ENCODE data around the gene NPAS4.

- TF ChIP-seq SUZ12 (IDR thresholded peaks at IDR 0.05; ENCODE audit: extremely low read depth, insufficient read depth, insufficient read length): no peak
- no peak for TF ChIP-seq ZNF274 (IDR thresholded peaks at IDR 0.05; ENCODE audit: low read depth, low read length)
These were observed 54.7 kb downstream of the NPAS4 start for GRCh38 chr11:66475349-66476172.
